HCT116 (cell line): ENCODE measurements around the gene ZAR1L. TPM values are rescaled to one million over a fixed set of nuclear protein-coding genes. Genes with fewer than 3 reads are reported as not detected.

ENCODE experiments used
- ATAC-seq: fragments of 200-7000 bp; cut with Tn5 transposase; 2 replicates; pipeline ENCODE4 v1.9.1; 2020; ENCODE audit warnings: mild to moderate bottlenecking, moderate library complexity
- BruUV-seq: library from RNA; stranded (reverse); fragments of 400-500 nt; replicated peaks from 2 replicates; lab custom pipeline; 2021; lab: Mats Ljungman, UMichigan
- CTCF ChIA-PET: fragments of 300-600 bp; sonication (Branson Sonifier 250); formaldehyde crosslinking; loops from one replicate; lab custom pipeline; 2021; ENCODE audit warnings: antibody characterized with exemption; lab: Charles Lee
- POLR2A ChIA-PET: fragments of 300-600, 350-600 bp; sonication (Branson Sonifier 250); formaldehyde crosslinking; loops from one replicate; lab custom pipeline; 2021; ENCODE audit warnings: antibody characterized with exemption; lab: Charles Lee
- RAD21 ChIA-PET, 2 experiments: fragments of 300-600 bp; sonication (Branson Sonifier 250); formaldehyde crosslinking; loops; one replicate each; lab custom pipeline; 2023; ENCODE audit warnings: low total read pairs in 2 of 2; ENCODE audit not compliant: uncharacterized antibody in 2 of 2, unreplicated experiment in 2 of 2, low non-redundant PET in 1 of 2; lab: Charles Lee
- DNase-seq: peaks from one replicate; pipeline ENCODE4 v3.0.0-alpha.2; 2010; ENCODE audit warnings: low read depth, low spot score
- H2AFZ ChIP-seq: fragments of 200-600 bp; shearing (Covaris generic), sonication (generic); 2 replicates; pipeline ENCODE4 v1.6.1; 2017; ENCODE audit warnings: low read depth, mixed run types, mixed read lengths, antibody characterized with exemption, low read length; ENCODE audit not compliant: poor library complexity, severe bottlenecking
- H3K27ac ChIP-seq: 2 replicates; pipeline ENCODE4 v1.5.1; 2012; ENCODE audit warnings: low read depth, low read length
- H3K27me3 ChIP-seq: fragments of 200-600 bp; sonication (generic); 2 replicates; pipeline ENCODE4 v1.6.1; 2016; ENCODE audit warnings: mixed run types, low read length, mixed read lengths; ENCODE audit not compliant: insufficient read depth
- H3K36me3 ChIP-seq, 2 experiments: fragments of 200-500 bp in 1 of 2; fragments of 200-600 bp in 1 of 2; sonication (Bioruptor generic) in 1 of 2; sonication (generic) in 1 of 2; 2 replicates each; pipeline versions ENCODE4 v1.5.1 to v1.6.1; 2014 to 2016; ENCODE audit warnings: low read length in 2 of 2, inconsistent platforms in 1 of 2, mixed read lengths in 1 of 2, mixed run types in 1 of 2; ENCODE audit not compliant: insufficient read depth in 2 of 2, control insufficient read depth in 1 of 2
- H3K4me1 ChIP-seq, 2 experiments: fragments of 200-600 bp in 1 of 2; sonication (generic) in 1 of 2; 2 replicates each; pipeline versions ENCODE4 v1.5.1 to v1.6.1; 2012 to 2017; ENCODE audit warnings: low read length in 2 of 2, inconsistent platforms in 1 of 2, mild to moderate bottlenecking in 1 of 2, mixed read lengths in 1 of 2, mixed run types in 1 of 2, moderate library complexity in 1 of 2; ENCODE audit not compliant: insufficient read depth in 2 of 2, control insufficient read depth in 1 of 2
- H3K4me2 ChIP-seq: fragments of 200-600 bp; sonication (generic); 2 replicates; pipeline ENCODE4 v1.6.1; 2017; ENCODE audit warnings: mixed run types, low read length, mixed read lengths
- H3K4me3 ChIP-seq, 2 experiments: fragments of 200-600 bp in 1 of 2; sonication (generic) in 1 of 2; replicated peaks in 1 of 2; 2 replicates each; pipeline ENCODE4 v1.5.1; 2011 to 2016; ENCODE audit warnings: low read length in 2 of 2, control low read depth in 1 of 2, low read depth in 1 of 2, mild to moderate bottlenecking in 1 of 2, mixed read lengths in 1 of 2, mixed run types in 1 of 2
- H3K79me2 ChIP-seq: fragments of 200-600 bp; sonication (generic); 2 replicates; pipeline ENCODE4 v1.6.1; 2017; ENCODE audit warnings: mild to moderate bottlenecking, mixed run types, low read length, moderate library complexity, mixed read lengths; ENCODE audit not compliant: insufficient read depth
- H3K9ac ChIP-seq: fragments of 200-600 bp; sonication (generic); 2 replicates; pipeline ENCODE4 v1.6.1; 2016; ENCODE audit warnings: low read length, mixed read lengths
- H3K9me2 ChIP-seq: fragments of 200-600 bp; sonication (generic), shearing (Covaris generic); 2 replicates; pipeline ENCODE4 v1.6.1; 2017; ENCODE audit warnings: mixed run types, mild to moderate bottlenecking, moderate library complexity; ENCODE audit not compliant: insufficient read depth
- H3K9me3 ChIP-seq, 2 experiments: fragments of 200-500 bp in 1 of 2; fragments of 200-600 bp in 1 of 2; sonication (Bioruptor generic) in 1 of 2; sonication (generic) in 1 of 2; 2 replicates each; pipeline ENCODE4 v1.6.1; 2014 to 2017; ENCODE audit warnings: low read length in 2 of 2, mixed read lengths in 2 of 2, inconsistent platforms in 1 of 2, low read depth in 1 of 2, mild to moderate bottlenecking in 1 of 2, mixed run types in 1 of 2, moderate library complexity in 1 of 2; ENCODE audit not compliant: control insufficient read depth in 1 of 2, insufficient read depth in 1 of 2
- H4K20me1 ChIP-seq: fragments of 200-600 bp; sonication (generic), shearing (Covaris generic); 2 replicates; pipeline ENCODE4 v1.6.1; 2017; ENCODE audit warnings: mixed run types, mild to moderate bottlenecking, moderate library complexity; ENCODE audit not compliant: insufficient read depth
- CEBPB ChIP-seq: IDR thresholded peaks from 2 replicates; pipeline ENCODE4 v1.6.1; 2012; ENCODE audit warnings: low read depth
- CTCF ChIP-seq, 3 experiments: fragments of 200-600 bp in 1 of 3; sonication (generic) in 1 of 3; IDR thresholded peaks in 2 of 3; conservative IDR thresholded peaks in 1 of 3; 2 replicates each; pipeline ENCODE4 v1.5.1; 2012 to 2017; ENCODE audit warnings: low read depth in 2 of 3, low read length in 2 of 3, antibody characterized with exemption in 1 of 3, borderline replicate concordance in 1 of 3, control low read depth in 1 of 3, mild to moderate bottlenecking in 1 of 3, mixed read lengths in 1 of 3, mixed run types in 1 of 3, moderate library complexity in 1 of 3; ENCODE audit not compliant: insufficient read depth in 1 of 3
- EGR1 ChIP-seq: IDR thresholded peaks from 2 replicates; pipeline ENCODE4 v1.6.1; 2012; ENCODE audit warnings: low read depth
- ELF1 ChIP-seq: IDR thresholded peaks from 2 replicates; pipeline ENCODE4 v1.6.1; 2012; ENCODE audit warnings: low read depth, borderline replicate concordance
- EZH2 ChIP-seq: fragments of 200-600 bp; sonication (generic); IDR thresholded peaks from 2 replicates; pipeline ENCODE4 v1.6.1; 2017; ENCODE audit warnings: antibody characterized with exemption, mixed run types
- EZH2phosphoT487 ChIP-seq: fragments of 200-600 bp; IDR thresholded peaks from 2 replicates; pipeline ENCODE4 v1.6.1; 2018; ENCODE audit warnings: antibody characterized with exemption, borderline replicate concordance
- FOSL1 ChIP-seq: IDR thresholded peaks from 2 replicates; pipeline ENCODE4 v1.6.1; 2012; ENCODE audit warnings: low read depth
- JUND ChIP-seq: IDR thresholded peaks from 2 replicates; pipeline ENCODE4 v1.6.1; 2012
- MAX ChIP-seq: IDR thresholded peaks from 2 replicates; pipeline ENCODE4 v1.6.1; 2012
- POLR2A ChIP-seq: IDR thresholded peaks from 2 replicates; pipeline ENCODE4 v1.7.0; 2011; ENCODE audit warnings: borderline replicate concordance; ENCODE audit not compliant: insufficient read depth, insufficient read length; ENCODE audit errors: extremely low read depth
- POLR2AphosphoS5 ChIP-seq: IDR thresholded peaks from 2 replicates; pipeline ENCODE4 v1.6.1; 2011; ENCODE audit warnings: mild to moderate bottlenecking, low read depth, low read length, moderate library complexity
- REST ChIP-seq: IDR thresholded peaks from 2 replicates; pipeline ENCODE4 v1.6.1; 2012; ENCODE audit warnings: low read depth
- SIN3A ChIP-seq: IDR thresholded peaks from 2 replicates; pipeline ENCODE4 v1.6.1; 2012; ENCODE audit warnings: low read depth
- SRF ChIP-seq: IDR thresholded peaks from 2 replicates; pipeline ENCODE4 v1.6.1; 2012; ENCODE audit warnings: low read depth
- YY1 ChIP-seq: IDR thresholded peaks from 2 replicates; pipeline ENCODE4 v1.6.1; 2011; ENCODE audit warnings: low read length, low read depth, moderate library complexity, mild to moderate bottlenecking; ENCODE audit not compliant: insufficient replicate concordance; ENCODE audit errors: extremely low read depth
- ZBTB33 ChIP-seq: IDR thresholded peaks from 2 replicates; pipeline ENCODE4 v1.6.1; 2011; ENCODE audit warnings: mild to moderate bottlenecking, low read length, moderate library complexity; ENCODE audit not compliant: insufficient replicate concordance; ENCODE audit errors: extremely low read depth
- ZFX ChIP-seq: fragments of 450-650 bp; IDR thresholded peaks from 2 replicates; pipeline ENCODE4 v1.6.1; 2017
- ZNF274 ChIP-seq: fragments of 200-500 bp; sonication (Bioruptor generic); IDR thresholded peaks from 2 replicates; pipeline ENCODE4 v1.6.1; 2014; ENCODE audit warnings: mild to moderate bottlenecking, low read depth, low read length, inconsistent platforms
- intact Hi-C: fragments of 100-400 bp; cut with micrococcal nuclease; formaldehyde crosslinking; loops from 2 replicates; pipeline ENCODE4 v1.10.0; 2022
- total RNA-seq: library from RNA; stranded (reverse); gene quantifications from one replicate; pipeline ENCODE4 v1.2.1, GENCODE V29; 2021; ENCODE audit not compliant: unreplicated experiment

Gene ZAR1L
- total RNA-seq, 1 experiment from 2014 or later: 0.15 TPM

GRCh38 chr13:32309312-32310133 is 5.6 kb downstream of the ZAR1L start:
- ChIA-PET RAD21 (no interaction called here), CTCF (interaction anchor here (1.4 to 1.5 kb wide), 2 partner anchors 25 to 400 kb away, joined by 4 to 5 read pairs; no protein-coding TSS in a partner anchor), POLR2A (no interaction called here)
- peak overlapping the region; percentile 67 for H2AFZ ChIP-seq
- H3K27me3 ChIP-seq: no peaks in the 10 kb centered on the region
- peak overlapping the region; percentile 44 for H3K4me2 ChIP-seq
- peaks cover under 1 to 5% of the 10 kb centered on the region in 2 experiments; a peak in 3 of 4 replicates for H3K4me1 ChIP-seq
- no peak overlapping the region for H3K27ac ChIP-seq
- H3K9me3 ChIP-seq: no peaks in the 10 kb centered on the region
- no peaks in the 10 kb centered on the region for H3K79me2 ChIP-seq
- BruUV-seq: no TSS peak
- intact Hi-C loops: loop anchor here (1.0 to 5.0 kb wide), 5 partner anchors 41 to 399 kb away; no protein-coding TSS in a partner anchor
- DNase-seq (no peak), ATAC-seq (peak; percentile 64)
- H4K20me1 ChIP-seq: no peaks in the 10 kb centered on the region
- no peak overlapping the region for H3K9ac ChIP-seq
- TF ChIP-seq ZNF274 (no peak), ZFX (no peak), CEBPB (no peak), EGR1 (no peak), YY1 (no peak), MAX (no peak), SRF (no peak), FOSL1 (no peak), JUND (no peak), SIN3A (no peak), POLR2A (no peak), REST (no peak), ELF1 (no peak), EZH2phosphoT487 (no peak), POLR2AphosphoS5 (no peak), EZH2 (no peak), ZBTB33 (no peak), CTCF (IDR thresholded peaks at IDR 0.05 in 2 of 3, conservative IDR thresholded peaks at IDR 0.05 in 1 of 3; ENCODE audit: borderline replicate concordance in 1 of 3, insufficient read depth in 1 of 3, low read depth in 2 of 3, low read length in 2 of 3) (no peak)
- no peaks in the 10 kb centered on the region for H3K36me3 ChIP-seq
- H3K4me3 ChIP-seq: no peak overlapping the region
- no peaks in the 10 kb centered on the region for H3K9me2 ChIP-seq
